UCSD-AML1 (cell line): ENCODE data around the gene DYRK4.
A peak's percentile ranks its signal among the peaks of the same experiment; 100 is the strongest.
"Not testable (repeated sequence)": the region's sequence is repeated elsewhere in the genome, so short reads cannot be mapped to it uniquely, and the experiment has no call there.

Source experiments
- DNase-seq: peaks from one replicate; lab custom pipeline; 2025; ENCODE audit not compliant: unreplicated experiment; lab: John Stamatoyannopoulos, UW

DYRK4 gene, protein sequence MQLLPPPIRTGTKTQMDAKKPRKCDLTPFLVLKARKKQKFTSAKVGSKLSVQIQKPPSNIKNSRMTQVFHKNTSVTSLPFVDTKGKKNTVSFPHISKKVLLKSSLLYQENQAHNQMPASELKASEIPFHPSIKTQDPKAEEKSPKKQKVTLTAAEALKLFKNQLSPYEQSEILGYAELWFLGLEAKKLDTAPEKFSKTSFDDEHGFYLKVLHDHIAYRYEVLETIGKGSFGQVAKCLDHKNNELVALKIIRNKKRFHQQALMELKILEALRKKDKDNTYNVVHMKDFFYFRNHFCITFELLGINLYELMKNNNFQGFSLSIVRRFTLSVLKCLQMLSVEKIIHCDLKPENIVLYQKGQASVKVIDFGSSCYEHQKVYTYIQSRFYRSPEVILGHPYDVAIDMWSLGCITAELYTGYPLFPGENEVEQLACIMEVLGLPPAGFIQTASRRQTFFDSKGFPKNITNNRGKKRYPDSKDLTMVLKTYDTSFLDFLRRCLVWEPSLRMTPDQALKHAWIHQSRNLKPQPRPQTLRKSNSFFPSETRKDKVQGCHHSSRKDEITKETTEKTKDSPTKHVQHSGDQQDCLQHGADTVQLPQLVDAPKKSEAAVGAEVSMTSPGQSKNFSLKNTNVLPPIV

DNA sequence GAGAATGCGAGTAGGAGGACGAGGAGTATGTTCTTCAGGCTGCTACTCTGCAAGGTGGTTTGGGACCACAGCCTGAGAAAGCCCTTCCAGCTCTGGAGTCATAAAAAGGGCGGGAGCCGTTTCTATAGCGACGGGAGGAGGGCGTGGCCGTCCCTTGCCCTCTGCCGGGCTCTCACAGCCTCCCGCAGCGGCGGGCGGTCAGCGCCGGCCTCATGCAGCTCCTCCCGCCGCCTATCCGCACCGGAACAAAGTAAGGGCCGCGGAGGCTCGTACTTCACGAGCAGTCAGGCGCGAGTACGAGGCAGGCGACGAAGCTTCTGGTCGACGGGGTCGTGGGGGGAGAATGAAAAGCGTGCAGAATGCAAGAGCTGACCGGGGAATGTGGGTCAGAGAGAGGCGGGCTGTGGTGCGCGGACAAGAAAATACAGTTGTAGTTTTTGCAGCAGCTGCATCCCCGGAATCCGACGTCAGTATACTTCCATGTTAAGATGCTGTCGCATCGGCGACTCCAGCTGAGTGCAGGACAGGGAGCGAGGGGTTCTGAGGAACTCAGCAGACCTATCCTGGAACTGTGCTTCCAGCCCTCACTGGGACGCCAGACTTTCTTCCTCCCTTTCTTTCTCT lies at the start of gene DYRK4:
Gene DYRK4, plus strand, starts transcription at position 175 of the 624 bp plus-strand sequence. Its CDS starts 38 bp downstream, at position 213.
- DNase-seq = no peak

DNA sequence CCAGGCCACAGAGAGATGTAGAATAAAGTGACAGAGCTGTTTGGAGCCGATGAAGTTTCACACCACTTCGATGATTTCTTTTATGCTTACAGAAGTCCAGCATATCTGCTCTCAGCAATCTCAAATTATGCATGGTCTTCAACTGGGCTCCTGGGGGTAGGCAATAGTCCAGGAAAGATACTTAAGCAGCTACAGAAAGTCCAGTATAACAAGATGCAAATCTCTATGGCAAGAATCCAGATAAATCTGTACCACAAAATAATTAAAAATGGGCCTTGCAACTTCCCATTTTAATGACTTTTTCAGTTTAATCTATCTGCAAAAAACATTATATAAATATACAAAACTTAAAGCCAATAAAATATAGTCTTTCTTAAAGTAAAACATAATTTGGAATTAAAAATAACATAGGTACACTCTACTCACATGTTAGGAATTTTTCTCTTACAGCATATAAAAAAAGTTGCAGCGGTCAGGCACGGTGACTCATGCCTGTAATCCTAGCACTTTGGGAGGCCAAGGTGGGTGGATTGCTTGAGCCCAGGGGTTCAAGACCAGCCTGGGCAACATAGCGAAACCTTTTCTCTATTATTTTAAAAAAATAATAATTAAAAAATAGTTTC lies 43.8 kb upstream of the DYRK4 start:
- DNase-seq = no peak

DNA sequence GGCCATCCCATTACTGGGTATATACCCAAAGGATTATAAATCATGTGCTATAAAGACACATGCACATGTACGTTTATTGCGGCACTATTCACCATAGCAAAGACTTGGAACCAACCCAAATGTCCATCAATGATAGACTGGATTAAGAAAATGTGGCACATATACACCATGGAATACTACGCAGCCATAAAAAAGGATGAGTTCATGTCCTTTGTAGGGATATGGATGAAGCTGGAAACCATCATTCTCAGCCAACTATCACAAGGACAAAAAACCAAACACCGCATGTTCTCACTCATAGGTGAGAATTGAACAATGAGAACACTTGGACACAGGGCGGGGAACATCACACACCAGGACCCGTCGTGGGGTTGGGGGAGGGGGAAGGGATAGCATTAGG lies 38.6 kb upstream of the DYRK4 start:
- DNase-seq = not testable (repeated sequence)

DNA sequence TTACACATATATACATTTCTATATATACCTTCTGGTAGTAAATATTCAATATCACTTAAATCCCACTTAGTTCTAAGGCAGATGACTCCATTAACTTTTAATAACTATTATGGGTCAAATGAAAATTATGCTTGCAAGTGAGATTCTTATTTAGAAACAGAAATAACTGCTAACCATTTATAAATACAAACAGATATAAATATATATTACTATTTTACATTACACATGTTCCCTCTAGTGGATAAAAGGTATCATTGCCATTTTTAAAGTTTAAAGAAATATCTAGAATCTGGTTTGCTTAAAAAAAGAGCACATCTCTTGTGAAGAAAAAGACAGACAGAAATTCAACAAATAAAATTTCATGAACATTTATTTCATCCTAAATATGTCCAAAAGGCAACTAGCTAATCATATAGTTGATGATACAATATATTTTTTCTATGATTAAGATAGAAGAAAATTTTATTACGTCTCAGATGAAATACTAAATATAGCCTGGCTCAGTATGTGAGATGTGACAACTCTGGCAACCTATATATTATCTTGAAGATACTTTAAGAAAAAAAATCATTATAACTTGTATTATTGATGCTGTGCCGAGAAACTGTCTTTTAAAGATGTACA lies 35.0 kb upstream of the DYRK4 start:
- no peak for DNase-seq

DNA sequence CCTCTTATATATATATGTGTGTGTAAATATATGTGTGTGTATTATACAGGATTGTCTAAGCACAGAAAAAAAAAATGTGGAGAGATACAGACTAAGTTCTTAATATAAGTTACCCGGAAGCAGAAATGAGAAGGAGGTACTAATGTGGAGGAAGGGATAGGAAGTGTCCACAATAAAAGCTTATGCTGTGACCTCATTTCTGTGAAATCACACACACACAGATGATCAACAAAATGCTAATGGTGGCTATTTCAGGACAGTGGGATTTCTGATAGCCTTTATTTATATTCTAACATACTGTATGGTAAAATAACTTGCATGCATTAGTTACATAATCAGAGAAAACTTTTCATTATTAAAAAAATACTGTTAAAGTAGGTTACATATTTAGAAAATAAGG lies 31.8 kb upstream of the DYRK4 start:
- no peak for DNase-seq

DNA sequence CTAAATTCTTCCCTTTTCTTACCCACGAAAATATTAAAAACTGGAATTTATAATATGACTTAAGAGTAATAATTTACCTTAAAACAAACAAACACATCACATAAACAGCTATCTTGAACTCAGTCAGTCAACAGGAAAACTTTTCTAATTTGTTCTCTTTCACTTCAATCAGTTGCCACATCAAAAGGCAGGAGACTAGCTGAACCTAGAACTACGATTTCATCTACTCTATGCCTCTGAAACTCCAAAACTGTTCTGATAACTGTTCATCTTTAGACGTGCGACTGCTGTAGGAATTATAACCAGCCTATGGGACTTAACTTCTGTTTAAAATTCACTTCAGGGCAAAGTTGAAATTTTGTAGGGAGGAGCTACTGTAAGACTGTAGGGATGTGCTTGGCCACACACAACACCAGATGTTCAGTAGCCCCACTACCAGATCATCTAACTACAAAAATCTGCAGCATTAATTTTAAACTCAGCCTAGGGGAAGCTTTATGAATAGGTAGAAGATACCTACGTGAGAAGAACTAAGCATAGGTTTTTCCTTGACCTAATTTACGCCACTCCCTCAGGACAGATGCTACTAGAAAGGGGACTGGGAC lies 30.9 kb upstream of the DYRK4 start:
- DNase-seq = no peak

DNA sequence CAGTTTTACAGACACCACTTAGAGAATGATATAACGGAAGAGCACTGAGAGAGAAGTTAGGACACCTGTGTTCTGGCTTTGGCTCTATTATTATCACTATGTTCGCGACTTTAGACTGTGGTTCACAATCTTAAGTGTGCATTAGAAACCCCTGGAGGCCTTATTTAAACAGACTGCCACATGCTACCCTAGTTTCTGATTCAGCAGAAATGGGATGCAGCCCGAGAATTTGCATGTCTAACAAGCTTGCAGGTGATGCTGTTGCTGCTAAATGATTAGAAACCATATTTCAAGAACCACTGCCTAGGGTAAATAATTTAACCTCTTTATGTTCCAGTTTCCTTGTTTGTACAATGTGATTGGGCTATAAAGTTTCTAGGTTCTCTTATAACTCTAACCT lies 26.9 kb upstream of the DYRK4 start:
- no peak for DNase-seq

DNA sequence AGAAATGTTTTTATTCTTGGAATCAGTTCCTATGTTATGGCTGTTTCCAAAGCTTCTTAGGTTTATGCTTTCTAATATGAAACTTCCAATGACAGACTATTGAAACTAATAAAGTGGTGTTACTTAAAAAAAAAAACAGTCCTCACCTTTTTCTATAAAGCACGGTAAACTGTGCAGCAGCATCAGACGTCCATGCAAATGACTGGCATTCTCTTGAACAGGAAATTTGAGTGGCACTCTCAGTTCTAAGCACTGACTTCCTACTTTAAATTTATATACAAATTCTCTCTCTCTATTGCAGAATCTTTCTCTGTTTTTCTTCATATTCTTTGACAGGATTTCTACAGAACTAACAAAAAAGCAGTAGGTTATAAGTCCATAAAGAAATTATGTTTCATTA lies 26.1 kb upstream of the DYRK4 start:
- DNase-seq = no peak

DNA sequence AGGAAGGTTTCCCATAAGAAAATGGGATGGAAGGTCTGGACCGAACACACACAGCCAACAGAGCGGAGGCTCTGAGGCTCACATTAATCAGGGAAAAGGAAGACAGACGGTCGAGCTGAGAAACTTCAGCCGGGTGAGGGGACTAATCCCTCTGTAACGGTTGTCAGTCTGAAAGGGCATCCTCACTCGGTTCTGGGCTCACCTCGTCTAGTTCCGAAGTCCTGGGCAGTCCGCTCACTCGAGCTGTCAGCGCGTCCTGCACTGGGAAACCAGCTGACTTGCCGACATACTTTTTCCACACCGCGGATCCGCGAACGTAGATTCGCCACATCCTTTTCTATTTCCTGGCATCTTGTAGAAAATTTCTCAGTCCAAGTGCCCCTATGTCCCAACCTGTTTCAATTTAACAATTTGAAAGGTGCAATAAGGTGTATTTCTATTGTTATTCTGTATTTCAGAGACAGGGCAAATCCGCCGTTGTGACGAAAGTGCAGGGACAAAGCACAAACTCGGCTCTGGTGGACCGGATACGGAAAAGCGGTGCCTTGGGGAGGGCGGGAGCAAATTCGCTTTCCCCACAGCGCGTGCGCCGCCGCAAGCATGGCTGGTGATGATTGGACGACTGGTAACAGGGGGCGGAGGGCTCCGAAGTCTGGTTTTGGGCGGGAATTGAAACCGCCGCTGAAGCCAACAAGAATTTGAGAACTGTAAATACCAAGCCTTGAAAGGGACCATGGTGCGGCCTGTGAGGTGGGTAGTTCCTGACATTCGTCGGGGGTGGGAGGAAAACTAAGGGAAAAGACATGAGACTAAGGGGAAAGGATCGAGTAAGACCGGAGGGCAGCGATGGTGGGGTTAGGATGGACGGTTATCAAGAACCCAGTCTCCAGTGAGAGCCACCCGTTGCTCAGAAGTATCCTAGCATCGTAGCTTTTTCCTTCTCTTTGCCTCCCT lies 23.5 kb upstream of the DYRK4 start, which contains the start of gene RAD51AP1:
Gene RAD51AP1, plus strand, starts transcription at position 684 of the 954 bp plus-strand sequence. Its CDS starts 50 bp downstream, at position 734.
- peak; percentile 94 for DNase-seq

DNA sequence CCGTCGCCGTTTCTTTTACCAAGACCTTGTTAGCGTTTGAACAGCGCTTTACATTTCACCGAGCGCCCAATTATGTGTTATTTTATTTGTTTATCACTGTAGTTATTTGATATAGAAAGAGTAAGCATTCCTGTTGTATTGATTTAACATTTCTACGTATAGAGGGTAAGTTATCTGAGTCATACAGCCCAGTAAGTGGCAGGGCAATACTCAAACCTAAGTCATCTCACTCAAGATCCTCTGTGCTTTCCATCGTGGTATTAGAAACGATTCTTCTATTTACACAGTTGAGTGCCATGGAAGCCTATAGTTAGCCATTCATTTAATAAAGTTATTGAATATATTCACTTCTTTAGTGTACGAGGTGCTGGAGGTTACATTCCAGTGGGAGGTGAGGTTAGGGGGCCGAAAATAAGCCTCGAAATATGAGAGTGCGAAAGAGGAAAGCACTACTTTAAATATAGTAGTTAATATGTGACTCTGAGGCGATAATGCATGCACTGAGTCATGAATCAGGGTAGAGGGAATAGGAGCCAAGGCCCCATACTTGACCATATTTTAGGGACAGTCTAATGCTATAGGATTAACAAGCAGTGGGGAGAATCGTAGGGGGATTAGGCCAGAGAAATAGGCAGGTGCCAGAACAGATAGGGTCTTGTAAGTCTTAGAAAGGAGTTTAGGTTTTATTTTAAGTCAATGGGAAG lies 22.7 kb upstream of the DYRK4 start:
- DNase-seq = no peak

DNA sequence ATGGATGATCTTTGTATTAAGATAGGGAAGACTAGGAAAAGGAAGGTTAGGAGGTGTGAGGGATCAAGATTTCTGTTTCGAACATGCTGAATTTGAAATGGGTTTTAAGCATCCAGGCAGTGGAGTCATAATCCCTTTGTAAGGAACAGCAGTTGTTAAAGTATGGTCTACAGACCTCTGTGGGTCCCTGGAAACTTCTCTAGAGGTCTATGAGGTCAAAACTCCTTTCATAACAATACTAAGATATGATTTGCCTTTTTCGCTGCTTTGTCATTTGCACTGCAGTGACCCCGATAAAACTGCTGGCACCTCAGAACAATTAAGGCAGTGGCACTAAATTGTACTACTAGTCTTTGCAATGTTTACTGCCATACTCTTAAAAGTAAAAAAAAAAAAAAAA lies 21.8 kb upstream of the DYRK4 start:
- no peak for DNase-seq

DNA sequence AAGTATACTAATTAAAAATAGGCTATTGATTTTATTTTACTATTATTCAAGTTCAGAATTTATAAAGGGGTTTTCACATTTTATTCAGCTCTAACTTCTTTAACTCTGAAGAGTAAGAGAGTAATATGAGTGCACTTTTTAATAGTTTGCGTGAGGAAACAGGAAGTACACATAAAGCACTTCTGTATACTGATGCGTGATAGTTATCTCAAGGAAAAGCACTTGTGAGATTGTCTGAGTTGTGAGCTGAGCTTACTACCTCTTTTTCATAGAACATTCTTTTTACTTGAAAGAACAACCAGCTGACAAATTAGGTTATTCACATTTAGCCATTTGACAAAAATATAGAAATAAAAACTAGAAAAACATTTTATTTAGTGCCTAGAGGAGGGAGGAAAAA lies 21.4 kb upstream of the DYRK4 start:
- no peak for DNase-seq

DNA sequence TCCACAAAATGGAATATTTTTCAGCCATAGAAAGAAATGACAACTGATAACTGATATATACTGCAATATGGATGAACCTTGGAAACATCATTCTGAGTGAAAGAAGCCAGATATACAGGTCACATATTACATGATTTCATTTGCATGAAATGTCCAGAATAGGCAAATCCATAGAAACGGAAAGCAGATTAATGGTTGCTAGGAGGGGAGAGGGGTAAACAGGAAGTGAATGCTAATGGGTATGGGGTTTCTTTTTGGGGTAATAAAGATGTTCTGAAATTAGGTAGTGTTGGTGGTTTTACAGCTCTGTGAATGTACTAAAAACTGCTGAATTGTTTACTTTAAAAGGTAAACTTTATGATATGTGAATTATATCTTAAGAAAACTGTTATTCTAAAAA lies 16.8 kb upstream of the DYRK4 start:
- DNase-seq = no peak

DNA sequence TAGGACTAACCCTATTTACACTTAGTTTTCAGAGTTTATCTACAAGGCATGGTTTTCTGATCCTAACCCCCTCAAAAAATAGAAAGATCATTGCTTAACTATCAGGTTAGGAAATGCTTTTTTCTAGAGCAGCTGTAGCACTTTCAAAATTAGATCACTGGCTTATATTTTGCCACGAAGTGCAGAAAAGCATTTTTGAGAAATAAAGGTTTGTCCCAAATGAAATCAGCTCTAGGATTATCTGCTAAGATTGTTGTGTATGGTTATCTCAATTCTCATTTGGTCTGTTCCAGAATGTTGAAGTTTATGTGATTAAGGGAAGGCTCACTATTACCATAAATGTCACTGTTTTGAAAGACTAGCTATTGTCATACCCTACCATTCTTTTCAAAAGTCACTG lies 9.8 kb upstream of the DYRK4 start:
- DNase-seq = no peak

DNA sequence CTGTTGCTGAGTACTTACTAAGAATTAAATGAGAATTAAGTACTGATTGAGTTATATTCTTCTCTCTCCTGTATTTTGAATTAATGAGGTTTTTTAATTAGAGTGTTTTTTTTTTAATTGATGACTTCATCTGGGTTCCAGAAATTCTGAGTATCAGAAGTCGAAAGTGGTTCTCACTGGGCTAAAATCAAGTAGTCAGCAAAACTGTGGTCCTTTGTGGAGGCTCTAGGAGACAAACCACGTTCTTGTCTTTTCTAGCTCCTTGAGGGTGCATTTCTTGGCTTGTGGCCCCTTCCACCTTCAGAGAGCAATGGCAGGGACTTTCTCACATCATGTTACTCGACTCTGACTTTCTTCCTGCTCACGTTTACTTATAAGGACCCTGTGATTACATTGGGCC lies 8.1 kb upstream of the DYRK4 start:
- DNase-seq = no peak

DNA sequence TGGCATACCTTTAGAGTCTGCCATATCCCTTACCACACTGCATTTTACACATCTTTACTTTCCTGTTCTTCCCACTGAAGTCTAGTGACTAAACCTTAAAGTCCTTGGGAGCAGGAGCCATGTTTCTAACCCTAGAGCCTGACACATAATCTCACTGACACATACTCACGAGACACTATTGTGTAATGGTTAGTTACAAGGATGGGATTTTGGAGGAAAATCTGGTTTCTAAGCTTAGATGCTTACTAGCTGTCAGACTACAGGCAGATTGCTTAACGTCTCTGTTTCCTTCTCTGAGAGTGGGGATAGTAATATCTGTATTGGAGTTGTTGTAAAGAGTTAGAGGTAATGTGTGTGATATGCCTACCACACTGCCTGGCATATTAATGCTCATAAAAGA lies 6.2 kb upstream of the DYRK4 start:
- DNase-seq = no peak

DNA sequence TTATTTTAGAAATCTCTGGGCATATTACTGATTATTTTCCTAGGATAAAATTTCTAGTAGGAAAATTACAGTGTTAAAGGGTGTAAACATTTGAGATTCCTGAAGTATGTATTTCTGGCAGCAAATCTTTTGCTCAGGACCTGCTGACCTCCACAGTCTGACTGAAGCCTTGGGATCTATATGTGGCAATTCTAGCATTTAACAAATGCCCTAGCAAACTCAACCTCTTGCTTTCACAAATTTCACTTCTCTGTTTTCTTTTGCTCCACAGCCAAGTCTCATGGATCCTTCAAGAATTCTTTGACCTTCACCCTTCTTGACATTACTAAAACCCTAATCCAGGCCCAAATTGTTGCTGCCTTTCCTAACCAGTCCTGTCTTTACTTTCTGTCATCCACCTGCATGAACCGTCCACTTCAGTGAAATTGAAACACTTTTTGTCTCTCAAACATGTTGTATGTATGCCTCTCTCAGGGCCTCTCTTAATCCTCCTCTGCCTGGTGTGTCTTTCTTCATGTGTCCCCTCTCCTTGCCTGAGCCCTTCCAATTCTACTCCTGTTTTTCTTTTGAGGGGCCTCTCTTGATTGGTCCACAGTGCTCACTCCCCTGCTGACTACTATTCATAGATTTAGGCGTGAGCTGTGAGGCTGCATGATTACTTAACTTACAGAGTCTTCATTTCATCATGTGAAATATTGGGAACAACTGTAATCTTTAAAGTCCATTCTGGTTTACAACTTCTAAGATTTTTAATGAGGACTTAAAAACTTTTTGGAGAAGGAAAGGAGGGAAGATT lies 5.1 kb upstream of the DYRK4 start:
- no peak for DNase-seq

DNA sequence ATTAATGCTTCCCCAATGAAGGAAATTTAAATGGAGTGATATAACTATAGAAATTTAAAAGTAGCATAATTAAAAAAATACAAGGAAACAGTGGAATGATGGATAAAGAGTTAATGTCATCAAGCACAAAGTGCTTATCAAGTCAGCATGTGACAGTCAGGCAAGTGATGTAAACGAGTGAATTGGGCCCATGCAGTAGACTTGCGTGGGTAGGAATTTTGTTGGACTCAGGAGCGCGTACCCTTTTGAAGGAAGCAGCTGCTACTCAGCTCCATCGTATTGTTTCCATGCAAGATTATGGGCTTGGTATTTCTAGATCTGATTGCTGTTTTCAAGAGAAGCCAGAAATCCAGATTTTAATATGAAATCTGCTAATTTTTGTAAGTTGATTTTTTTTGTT lies 4.4 kb upstream of the DYRK4 start:
- no peak for DNase-seq
